ENCODE results near the gene ATXN7L1.

ATXN7L1 gene

DNA sequence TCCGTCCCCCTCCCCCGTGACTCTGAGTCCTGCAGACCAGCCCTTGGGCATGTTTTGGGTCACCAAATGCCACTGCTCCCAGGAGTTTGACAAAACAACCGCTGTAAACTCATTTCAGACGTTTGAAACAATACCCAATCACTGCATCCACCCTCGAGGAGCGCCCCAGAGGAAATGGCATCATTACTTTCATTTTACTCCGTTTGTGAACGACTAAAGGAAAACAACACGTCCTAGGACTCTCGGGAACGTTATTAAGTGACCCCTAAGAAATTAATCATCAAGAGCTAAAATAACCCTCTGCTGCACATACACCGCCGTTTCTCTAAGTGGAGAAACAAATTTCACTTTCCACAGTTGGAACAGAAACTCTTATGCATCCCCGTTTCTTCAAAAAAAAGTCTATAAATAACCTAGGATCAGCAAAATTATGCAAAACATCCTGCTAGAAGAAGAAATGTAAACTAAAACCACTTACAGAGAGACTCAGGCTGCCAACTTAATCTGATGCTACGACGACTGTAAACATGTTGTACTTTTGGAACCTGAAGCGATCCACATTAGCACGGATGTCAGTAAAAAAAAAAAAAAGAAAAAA lies 185.2 kb downstream of the ATXN7L1 start:
- Histone ChIP-seq H3K27me3 (replicated peaks) (no peaks in the 10 kb centered on the region), H3K27ac (no peak overlapping the region), H3K4me3 (ENCODE audit: low read depth, low read length) (peak overlapping the region; percentile 55), H3K36me3 (replicated peaks) (no peaks in the 10 kb centered on the region)
- TF ChIP-seq, protein P1, sequence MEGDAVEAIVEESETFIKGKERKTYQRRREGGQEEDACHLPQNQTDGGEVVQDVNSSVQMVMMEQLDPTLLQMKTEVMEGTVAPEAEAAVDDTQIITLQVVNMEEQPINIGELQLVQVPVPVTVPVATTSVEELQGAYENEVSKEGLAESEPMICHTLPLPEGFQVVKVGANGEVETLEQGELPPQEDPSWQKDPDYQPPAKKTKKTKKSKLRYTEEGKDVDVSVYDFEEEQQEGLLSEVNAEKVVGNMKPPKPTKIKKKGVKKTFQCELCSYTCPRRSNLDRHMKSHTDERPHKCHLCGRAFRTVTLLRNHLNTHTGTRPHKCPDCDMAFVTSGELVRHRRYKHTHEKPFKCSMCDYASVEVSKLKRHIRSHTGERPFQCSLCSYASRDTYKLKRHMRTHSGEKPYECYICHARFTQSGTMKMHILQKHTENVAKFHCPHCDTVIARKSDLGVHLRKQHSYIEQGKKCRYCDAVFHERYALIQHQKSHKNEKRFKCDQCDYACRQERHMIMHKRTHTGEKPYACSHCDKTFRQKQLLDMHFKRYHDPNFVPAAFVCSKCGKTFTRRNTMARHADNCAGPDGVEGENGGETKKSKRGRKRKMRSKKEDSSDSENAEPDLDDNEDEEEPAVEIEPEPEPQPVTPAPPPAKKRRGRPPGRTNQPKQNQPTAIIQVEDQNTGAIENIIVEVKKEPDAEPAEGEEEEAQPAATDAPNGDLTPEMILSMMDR (IDR thresholded peaks at IDR 0.05; ENCODE audit: low read depth, low read length, missing control alignments) = no peak
- in situ Hi-C loops (cut with HindIII; ENCODE audit: low pct_ligation_motif_present, low sequenced_read_pairs) = no loop called here
- peak; percentile 16 for DNase-seq

DNA sequence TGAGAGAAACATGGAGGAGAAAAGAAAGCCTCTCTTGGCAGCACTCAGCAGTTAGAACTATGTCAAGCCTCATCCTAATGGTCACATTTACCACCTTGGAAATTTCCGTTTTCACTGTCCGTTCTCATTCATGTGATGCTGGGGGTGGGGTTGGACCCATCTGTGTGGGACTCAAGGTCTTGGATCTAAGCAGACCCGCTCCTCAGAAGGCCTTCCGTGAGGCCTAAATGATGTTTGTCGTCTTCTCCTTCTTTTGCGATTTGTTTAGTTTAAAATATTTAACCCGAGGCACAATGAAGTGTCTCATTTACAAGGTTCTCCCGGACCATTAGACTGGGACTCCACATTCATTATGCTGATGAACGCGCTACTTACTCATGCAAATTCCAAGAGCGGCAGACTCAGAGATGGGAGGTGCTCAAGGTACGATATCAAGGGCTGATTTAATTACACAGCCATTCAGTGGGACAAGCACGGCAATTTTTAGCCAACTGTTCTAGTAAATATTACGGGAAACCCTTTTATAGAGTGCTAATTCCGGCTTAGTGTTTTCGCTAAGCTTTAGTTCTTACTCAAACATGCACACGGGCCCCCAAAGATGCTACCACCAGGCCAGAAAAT lies 186.0 kb downstream of the ATXN7L1 start:
- no peak overlapping the region for H3K27ac ChIP-seq
- TF ChIP-seq, protein P1 (IDR thresholded peaks at IDR 0.05; ENCODE audit: low read depth, low read length, missing control alignments) = no peak
- in situ Hi-C loops (cut with HindIII; ENCODE audit: low pct_ligation_motif_present, low sequenced_read_pairs) = no loop called here
- no peak overlapping the region for H3K4me3 ChIP-seq (ENCODE audit: low read depth, low read length)
- H3K36me3 ChIP-seq (replicated peaks) = no peaks in the 10 kb centered on the region
- DNase-seq = no peak
- H3K27me3 ChIP-seq (replicated peaks) = no peaks in the 10 kb centered on the region

DNA sequence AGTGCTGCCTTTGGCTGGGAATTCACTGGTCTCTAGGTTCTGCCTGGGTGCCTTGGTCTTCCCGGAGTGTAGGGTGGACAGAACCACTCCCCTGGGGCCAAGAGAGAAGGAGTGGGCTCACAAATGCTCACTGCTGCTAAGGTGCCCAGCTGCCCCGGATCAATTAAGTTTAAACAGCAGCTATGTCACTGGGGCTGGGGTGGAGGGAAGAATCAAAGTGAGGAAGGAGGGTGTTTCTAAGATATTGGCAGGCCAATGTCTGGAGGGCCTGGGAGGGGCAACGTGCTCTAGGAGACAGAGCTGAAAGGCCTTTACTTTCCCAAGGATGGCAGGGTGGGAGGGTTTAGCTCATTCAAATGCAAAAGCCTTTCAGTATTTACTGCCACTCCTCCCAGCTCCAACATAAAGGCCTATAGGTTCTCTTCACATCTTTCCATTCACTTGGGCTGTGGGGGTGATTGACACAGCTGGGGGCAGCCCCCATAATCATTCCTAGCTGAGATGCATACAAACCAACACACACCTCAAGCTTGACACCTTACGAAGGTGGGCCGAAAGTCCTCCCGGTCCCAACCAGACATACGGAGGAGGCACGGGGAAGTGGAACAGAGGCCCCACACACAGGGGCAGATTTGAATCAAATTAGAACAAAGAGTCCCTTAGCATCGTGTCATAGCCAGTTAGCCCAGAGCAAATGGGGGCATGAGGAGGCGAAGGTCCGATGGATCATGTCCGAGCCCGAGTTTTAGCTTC lies 187.2 kb downstream of the ATXN7L1 start:
- in situ Hi-C loops (cut with HindIII; ENCODE audit: low pct_ligation_motif_present, low sequenced_read_pairs) = no loop called here
- DNase-seq = no peak
- no peak overlapping the region for H3K27ac ChIP-seq
- no peak overlapping the region for H3K4me3 ChIP-seq (ENCODE audit: low read depth, low read length)
- TF ChIP-seq, protein P1 (IDR thresholded peaks at IDR 0.05; ENCODE audit: low read depth, low read length, missing control alignments) = no peak
- H3K27me3 ChIP-seq (replicated peaks) = no peaks in the 10 kb centered on the region
- H3K36me3 ChIP-seq (replicated peaks) = no peaks in the 10 kb centered on the region

DNA sequence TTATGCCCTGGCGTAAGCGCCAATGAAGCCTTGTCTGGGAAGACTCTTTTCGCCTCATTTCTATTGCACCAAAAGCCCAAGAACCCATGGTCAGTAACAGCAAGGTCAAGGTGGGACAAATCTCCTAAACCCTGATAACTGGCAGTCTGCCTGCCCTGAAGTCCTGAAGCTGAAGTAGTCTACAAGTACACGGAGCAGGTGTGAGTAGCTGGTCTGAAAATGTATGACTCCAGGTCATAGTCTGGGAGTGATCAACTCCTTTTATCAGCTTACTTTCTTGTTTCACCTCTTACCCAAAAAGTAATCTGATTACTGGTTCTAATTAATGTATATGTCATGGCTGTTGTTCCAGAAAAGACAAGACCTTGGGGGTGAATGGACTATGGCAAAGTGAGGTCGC lies 187.8 kb downstream of the ATXN7L1 start:
- in situ Hi-C loops (cut with HindIII; ENCODE audit: low pct_ligation_motif_present, low sequenced_read_pairs) = no loop called here

DNA sequence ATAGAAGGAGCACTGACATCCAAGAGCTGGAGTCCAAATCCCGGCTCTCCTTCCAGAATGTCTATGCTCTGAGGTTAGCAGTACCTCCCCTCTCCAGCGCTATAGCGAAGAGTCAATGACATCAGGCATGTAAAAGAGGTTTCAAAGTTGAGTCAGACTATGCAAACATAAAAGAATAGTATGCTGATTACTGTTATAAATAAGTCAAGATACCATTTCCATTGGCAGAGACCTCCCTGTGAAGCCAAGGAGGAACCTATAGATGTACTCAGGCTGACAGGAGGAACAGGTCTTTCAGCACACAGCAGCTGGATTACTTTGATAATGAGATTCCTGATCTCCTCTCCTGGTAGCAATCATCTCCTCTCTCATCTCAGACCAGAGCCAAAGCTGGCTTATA lies 191.2 kb downstream of the ATXN7L1 start:
- Histone ChIP-seq H3K27ac (no peak overlapping the region), H3K4me3 (ENCODE audit: low read depth, low read length) (no peak overlapping the region), H3K27me3 (replicated peaks) (no peaks in the 10 kb centered on the region), H3K36me3 (replicated peaks) (no peaks in the 10 kb centered on the region)
- in situ Hi-C loops (cut with HindIII; ENCODE audit: low pct_ligation_motif_present, low sequenced_read_pairs) = no loop called here
- peak; percentile 20 for DNase-seq
- TF ChIP-seq, protein P1 (IDR thresholded peaks at IDR 0.05; ENCODE audit: low read depth, low read length, missing control alignments) = no peak

More for the DNA sequence above, 187.8 kb downstream of the ATXN7L1 start:
- TF ChIP-seq, protein P1 (IDR thresholded peaks at IDR 0.05; ENCODE audit: low read depth, low read length, missing control alignments) = no peak
- DNase-seq = no peak
- H3K27ac ChIP-seq = no peak overlapping the region
- H3K36me3 ChIP-seq (replicated peaks) = no peaks in the 10 kb centered on the region
- no peaks in the 10 kb centered on the region for H3K27me3 ChIP-seq (replicated peaks)
- no peak overlapping the region for H3K4me3 ChIP-seq (ENCODE audit: low read depth, low read length)
